ENCODE measurements around the gene PIGC.

DNA sequence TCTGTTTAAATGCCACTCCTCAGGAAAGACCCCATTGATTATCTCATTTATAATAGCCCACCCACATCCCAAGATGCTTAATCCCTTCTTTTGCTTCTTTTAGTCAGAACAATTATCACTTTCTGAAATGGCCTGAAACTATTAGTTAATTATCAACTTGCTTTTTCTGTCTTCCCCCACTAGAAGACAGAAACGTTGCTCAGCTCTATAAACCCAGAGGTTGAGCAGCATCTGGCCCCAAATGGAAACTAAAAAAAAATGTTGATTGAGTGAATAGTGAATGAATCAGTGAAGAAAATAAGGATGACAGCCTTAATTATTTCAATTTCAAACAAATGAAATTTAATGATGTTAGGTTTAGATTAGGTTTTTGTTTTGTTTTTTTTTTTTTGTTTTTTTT lies 38.2 kb upstream of the PIGC start:
- TF ChIP-seq EZH2 (IDR thresholded peaks at IDR 0.05; ENCODE audit: insufficient read depth, poor library complexity, severe bottlenecking) (no peak), EZH2phosphoT487 (IDR thresholded peaks at IDR 0.05; ENCODE audit: insufficient read depth, low read depth) (no peak)
